ENCODE data around the gene HFE.

Gene HFE

DNA sequence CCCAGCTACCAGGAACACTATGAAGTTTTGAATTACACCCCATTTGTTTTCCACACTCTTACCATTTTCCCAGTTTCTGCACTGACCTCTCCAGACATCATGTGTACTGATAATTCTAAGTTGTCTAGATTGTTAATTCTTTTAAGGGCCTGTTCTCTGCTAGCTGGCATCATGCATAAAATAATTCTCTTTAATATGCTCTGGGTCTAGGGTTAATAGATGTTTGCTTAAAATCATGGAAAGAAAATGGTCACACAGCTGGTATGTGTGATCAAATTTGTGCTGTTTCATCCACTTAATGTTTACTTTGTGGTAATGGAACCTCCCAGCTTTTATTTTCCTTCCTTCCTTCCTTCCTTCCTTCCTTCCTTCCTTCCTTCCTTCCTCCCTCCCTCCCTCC, 49.1 kb downstream of the HFE start:
- no peak for DNase-seq (ENCODE audit: low spot score)

DNA sequence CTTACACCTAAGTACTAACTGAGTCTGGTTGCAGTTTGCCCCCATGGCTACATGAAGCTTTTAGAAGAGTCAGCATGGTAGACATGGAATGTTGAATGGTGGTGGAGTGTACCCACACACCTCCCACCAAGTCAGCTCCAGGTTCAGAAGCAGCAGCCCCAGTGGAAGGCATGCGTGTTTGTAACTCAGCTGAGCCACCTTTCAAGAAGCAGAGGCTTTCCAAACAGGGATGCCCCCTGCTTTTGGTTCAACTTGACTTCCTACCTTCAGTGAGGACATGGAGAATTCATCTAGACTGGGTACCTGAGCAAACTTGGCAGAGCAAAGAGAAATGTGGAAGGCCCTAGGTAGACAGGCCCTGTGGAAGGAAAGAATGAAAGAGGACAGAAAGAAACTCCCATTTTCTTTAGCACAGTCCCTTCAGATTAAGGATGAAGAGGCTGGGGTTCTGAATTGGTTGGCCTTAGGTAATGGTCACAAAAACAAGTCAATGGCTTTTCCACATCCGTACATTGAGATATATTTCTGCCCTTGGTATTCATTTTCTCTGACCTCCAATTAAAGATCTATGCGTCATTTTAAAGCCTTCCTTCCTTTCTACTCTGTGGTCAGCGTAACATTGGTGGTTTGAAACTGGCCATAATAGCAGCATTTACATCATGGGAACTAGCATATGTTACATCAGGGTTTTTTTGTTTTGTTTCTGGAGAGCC, 53.2 kb downstream of the HFE start:
- no peak for DNase-seq (ENCODE audit: low spot score)

DNA sequence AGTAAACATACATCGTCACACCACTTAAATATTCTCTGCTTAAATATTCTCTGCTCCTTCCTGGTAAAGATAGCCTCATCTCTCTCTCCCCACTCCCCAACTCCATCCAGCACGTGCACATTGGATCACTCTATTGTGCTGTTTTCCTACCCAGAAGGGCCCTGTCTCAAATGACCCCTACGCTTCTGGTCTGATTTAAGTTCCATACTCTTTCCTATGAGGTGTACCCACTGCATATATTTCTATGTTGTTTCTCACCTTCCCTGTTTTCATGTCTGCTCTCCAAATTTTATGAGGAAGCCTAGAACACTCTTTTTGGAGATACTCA, 53.7 kb downstream of the HFE start:
- peak; percentile 34 for DNase-seq (ENCODE audit: low spot score)

DNA sequence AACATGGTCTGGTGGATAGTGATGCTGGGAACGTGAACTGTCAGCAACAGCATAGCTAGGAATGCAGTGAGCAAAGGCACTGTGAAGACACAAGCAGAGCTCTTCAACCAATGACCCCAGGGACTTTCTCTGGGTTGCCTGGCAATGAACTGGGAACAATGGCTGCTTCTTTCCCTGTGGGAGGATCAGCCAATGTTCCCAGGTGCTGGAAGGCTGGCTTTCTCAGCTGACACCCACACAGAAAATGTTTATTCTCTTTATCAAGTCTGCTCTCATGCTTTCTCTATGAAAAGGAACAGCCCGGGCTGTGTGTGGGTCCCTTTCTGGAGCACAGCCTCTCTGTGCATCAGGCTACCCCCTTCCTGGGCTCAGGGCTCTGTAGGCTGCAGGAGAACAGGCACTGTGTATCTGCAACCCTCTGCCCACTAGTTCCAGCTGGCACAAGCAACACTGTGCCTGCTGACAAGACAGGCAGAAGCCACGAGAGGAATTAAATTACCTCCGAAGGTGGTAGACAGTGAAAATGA, 54.2 kb downstream of the HFE start:
- DNase-seq (ENCODE audit: low spot score): peak; percentile 93

DNA sequence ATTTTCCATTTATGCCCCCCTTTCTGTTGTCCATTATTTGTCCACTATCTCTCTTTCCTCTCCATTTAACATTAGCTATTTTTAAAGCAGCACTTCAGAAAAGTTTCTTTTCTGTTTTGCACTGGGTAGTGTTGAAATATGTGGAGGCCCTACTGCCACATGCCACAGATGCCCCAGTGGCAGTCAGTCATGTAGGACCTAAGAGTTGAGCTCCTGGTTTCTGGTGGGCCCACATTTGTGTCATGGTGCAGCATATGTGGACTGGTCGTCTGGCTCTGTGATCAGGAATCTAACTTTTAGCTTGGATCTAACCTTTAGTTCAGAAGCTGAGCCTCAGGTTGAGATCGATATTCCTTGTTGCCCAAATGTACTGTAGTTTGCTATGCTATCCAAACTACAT, 54.8 kb downstream of the HFE start:
- DNase-seq (ENCODE audit: low spot score): no peak

All from pons (tissue), 1 donor.